Cardiac septum (tissue), 1 donor: ENCODE measurements around the gene FAM13A. TPM values are rescaled to one million over a fixed set of nuclear protein-coding genes. Genes with fewer than 3 reads are reported as not detected.

Source experiments
- DNase-seq: peaks from one replicate; pipeline ENCODE4 v3.0.0-alpha.2; 2020; ENCODE audit warnings: low spot score
- intact Hi-C: fragments of 100-400 bp; cut with DNase I; formaldehyde crosslinking; loops from one replicate; pipeline ENCODE4 v1.14.0; 2022
- total RNA-seq: library from RNA; stranded (reverse); fragmentation: NEBNext Ultra II Directional; extraction: Animal tissue kit (Norgen Biotek cat#: 25700); gene quantifications from one replicate; pipeline ENCODE4 v1.2.1, GENCODE V29; 2021
- donor health status: DM: no; HTN: no; CAD: no.

FAM13A gene
- total RNA-seq, 1 donor from 2014 or later, result 6.6 TPM

- DNase-seq, result no peak
- intact Hi-C loops, result no loop called here
Observed at GRCh38 chr4:88745175-88745574, 311.8 kb downstream of the FAM13A start.

GRCh38 chr4:88744609-88745008 lies 312.4 kb downstream of the FAM13A start:
- DNase-seq, result no peak
- intact Hi-C loops, result no loop called here

- DNase-seq, result no peak
- intact Hi-C loops, result no loop called here
Observed at GRCh38 chr4:88743696-88744095, 313.3 kb downstream of the FAM13A start.

GRCh38 chr4:88742561-88742960 lies 314.4 kb downstream of the FAM13A start:
- DNase-seq, result no peak
- intact Hi-C loops, result no loop called here

- DNase-seq, result no peak
- intact Hi-C loops, result no loop called here
Observed at GRCh38 chr4:88738180-88738579, 318.8 kb downstream of the FAM13A start.

DNA sequence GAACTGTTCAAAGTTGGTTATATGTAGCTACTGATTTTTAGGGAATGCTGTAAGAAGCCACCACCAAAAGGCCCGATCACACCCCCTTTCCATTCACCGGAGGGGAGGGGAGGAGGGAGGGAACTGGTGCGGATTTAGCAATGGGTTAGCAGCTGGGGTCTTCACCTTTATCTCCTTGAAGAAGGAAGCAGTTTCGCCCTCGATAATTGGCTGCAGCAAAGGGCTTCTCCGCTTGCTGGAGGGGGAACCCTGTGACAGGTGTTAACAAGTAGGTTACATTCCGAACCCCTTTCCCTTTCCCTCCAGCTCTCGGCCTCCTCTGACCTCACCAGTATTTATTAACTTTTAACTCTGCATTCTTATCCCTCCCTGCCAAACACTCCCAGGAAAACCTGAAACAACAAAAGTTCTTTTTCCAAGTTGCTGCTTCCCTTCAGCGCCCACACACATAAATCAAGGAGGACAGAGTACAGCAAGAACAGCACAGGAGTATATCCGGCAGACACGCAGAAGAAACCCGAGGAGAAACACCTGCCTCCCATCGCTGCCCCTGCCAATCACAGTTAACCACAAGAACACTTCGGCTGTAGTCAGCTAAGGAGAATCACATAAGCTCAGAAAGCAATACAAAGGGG lies 319.6 kb downstream of the FAM13A start:
- intact Hi-C loops, result no loop called here
- DNase-seq, result no peak

DNA sequence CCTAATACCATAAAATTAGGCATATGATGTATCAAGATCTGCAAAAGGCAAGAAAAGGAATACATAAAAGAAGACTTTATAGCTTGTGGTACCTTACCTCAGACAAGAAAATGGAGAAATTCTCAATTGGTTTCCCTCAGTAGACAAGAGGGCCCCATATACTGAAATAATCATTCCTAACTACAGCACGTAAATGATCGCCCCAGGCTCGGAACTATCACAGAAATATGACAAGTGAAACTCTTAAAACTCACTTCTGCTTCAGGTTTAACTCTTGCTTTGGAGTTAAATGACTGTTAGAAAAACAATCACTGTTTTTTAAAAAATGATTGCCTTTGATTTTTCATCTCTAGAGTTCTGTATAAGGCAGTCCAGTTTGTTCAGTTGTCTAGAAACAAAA lies 320.7 kb downstream of the FAM13A start:
- intact Hi-C loops, result no loop called here
- no peak for DNase-seq

GRCh38 chr4:88735564-88735963 lies 321.4 kb downstream of the FAM13A start:
- intact Hi-C loops, result no loop called here
- DNase-seq, result no peak

GRCh38 chr4:88734403-88734949 lies 322.5 kb downstream of the FAM13A start:
- intact Hi-C loops, result no loop called here
- no peak for DNase-seq

GRCh38 chr4:88732714-88733368 lies 324.1 kb downstream of the FAM13A start:
- no peak for DNase-seq
- intact Hi-C loops, result no loop called here

DNA sequence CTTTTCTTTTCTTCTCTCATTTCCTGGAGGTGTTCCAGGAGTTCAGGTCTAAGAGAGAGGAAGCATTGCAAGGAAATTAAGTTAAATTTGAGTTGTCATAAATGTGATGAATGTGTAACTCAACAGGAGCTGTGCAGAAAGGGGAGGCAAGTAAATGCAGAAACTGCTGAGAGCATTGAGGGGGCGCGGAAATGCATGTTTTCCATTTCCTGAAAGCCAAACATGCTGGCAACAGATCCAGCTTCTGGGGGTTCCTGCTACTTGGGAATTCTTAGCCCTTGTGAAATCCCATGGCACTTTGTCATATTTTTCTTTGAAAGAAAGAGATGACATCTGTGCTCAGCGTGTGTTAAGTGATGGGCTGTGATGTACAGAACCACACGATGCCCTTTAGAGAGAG lies 325.6 kb downstream of the FAM13A start:
- intact Hi-C loops, result no loop called here
- no peak for DNase-seq

- intact Hi-C loops, result no loop called here
- no peak for DNase-seq
Observed at GRCh38 chr4:88730811-88731210, 326.2 kb downstream of the FAM13A start.

DNA sequence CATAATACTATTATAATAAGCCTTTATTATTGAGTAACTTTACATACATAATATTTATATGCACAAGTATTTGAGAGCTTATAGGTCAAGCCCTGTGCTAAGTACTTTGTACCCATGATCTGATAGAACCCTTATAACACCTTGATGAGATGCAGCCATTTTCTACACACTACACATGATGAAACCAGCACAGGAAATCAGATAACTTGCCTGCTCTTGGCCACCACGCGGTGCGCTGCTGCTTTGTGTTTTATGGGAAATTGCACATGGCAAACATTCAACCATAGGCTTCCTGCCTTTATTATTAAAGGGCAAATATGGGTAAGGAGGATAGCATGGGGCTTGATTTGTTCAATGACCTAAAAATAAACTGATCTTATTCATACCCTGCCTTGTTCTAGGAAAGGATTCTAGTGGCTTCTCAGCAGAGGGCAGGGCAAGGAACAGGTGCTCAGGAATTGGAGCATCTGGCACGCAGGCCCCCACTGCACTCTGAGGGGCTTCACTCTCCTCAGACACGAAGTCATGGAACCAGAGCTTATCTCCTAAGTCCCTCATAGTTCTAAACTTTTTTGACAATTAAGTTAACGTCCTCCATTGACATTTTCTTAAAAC lies 327.7 kb downstream of the FAM13A start:
- DNase-seq, result no peak
- intact Hi-C loops, result no loop called here

- DNase-seq, result no peak
Observed at GRCh38 chr4:88728146-88728545, 328.8 kb downstream of the FAM13A start.

GRCh38 chr4:88725986-88726385 lies 331.0 kb downstream of the FAM13A start:
- intact Hi-C loops, result no loop called here
- DNase-seq, result no peak

More at GRCh38 chr4:88728146-88728545, 328.8 kb downstream of the FAM13A start:
- intact Hi-C loops, result no loop called here

- intact Hi-C loops, result no loop called here
- no peak for DNase-seq
Observed at GRCh38 chr4:88725143-88725542, 331.8 kb downstream of the FAM13A start.

DNA sequence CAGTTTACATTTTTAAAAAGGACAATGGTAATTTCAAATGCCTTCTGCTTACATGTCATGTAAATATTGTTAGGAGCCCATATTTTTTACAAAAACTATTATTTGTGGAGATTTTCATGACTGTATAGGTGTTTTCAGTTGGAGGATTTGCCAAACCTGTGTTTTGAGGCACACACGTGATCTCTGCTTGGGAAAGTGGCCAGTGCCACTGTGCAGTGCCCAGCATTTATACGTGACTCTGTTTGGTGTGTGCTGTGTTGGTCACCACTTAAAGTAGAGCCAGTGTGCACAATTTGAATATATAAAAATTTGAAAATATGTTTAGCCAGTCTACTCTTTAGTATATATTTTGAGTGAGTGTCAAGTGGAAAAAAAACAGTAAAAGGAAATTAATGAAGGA lies 332.6 kb downstream of the FAM13A start:
- intact Hi-C loops, result no loop called here
- no peak for DNase-seq

- DNase-seq, result no peak
- intact Hi-C loops, result no loop called here
Observed at GRCh38 chr4:88722828-88723227, 334.2 kb downstream of the FAM13A start.

DNA sequence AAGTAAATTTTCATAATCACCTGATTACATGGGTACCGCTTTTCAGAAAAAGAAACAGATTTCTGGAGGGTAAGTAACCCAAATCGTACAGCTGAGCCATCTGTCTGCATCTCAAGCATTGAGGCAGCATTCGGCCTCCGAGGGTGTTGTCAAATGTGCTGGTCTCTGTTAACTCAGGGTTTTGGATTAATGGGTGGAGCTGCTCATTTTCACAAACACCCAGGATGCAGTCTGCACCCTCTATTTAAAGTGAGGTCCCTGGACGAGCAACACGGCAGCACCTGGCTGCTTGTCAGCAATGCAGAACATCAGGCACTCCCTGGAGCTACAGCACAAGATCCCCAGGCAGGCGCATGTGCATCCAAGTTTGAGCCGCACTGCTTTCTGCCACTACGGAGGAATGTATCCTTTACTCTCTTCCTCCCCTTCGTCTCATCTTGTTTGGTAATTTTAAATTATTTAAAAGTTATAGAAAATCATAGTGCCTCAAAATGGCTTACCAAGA lies 334.7 kb downstream of the FAM13A start:
- no peak for DNase-seq
- intact Hi-C loops, result no loop called here
